Pancreas (tissue), 10 donors: ENCODE results near the gene KIAA1755. TPM values are rescaled to one million over a fixed set of nuclear protein-coding genes. Genes with fewer than 3 reads are reported as not detected.
A peak's percentile ranks its signal among the peaks of the same experiment; 100 is the strongest.
"Not testable (repeated sequence)": the region's sequence is repeated elsewhere in the genome, so short reads cannot be mapped to it uniquely, and the experiment has no call there.

Source experiments
- ATAC-seq, 4 donors: fragments of 200-7000 bp; cut with Tn5 transposase; one replicate each; pipeline versions ENCODE4 v1.8.0 to v1.9.1; 2020; ENCODE audit warnings: mild to moderate bottlenecking in 4 of 4, moderate library complexity in 4 of 4
- DNase-seq, 6 donors: peaks; one replicate each; pipeline ENCODE4 v3.0.0-alpha.2; 2020
- FAIRE-seq: peaks from 2 replicates; lab custom pipeline; 2012; peaks lifted over from hg19 to GRCh38; lab: Jason Lieb, UNC
- H3K27ac ChIP-seq, 4 donors: fragments of 200-600 bp; sonication (generic); 1 replicate in 3 of 4; 2 replicates in 1 of 4; pipeline versions ENCODE4 v1.5.0 to v1.8.0; 2020
- H3K27me3 ChIP-seq, 4 donors: fragments of 200-600 bp; one replicate each; pipeline ENCODE4 v1.8.0; 2021
- H3K36me3 ChIP-seq, 3 donors: fragments of 200-600 bp; sonication (generic) in 1 of 3; one replicate each; pipeline versions ENCODE4 v1.5.0 to v1.8.0; 2020 to 2021
- H3K4me1 ChIP-seq, 3 donors: fragments of 200-600 bp; one replicate each; pipeline ENCODE4 v1.8.0; 2021
- H3K4me3 ChIP-seq, 4 donors: fragments of 200-600 bp; sonication (generic) in 2 of 4; one replicate each; pipeline versions ENCODE4 v1.5.0 to v1.8.0; 2020 to 2021
- H3K9me3 ChIP-seq, 4 donors: fragments of 200-600 bp; one replicate each; pipeline ENCODE4 v1.8.0; 2021
- CTCF ChIP-seq, 4 donors: fragments of 200-600 bp; sonication (generic) in 3 of 4; IDR thresholded peaks; one replicate each; pipeline versions ENCODE4 v1.5.0 to v1.8.0; 2021; ENCODE audit warnings: antibody characterized with exemption in 4 of 4
- WGBS, 2 donors: extraction: QIAGEN DNeasy Blood & Tissue Kit; methylation state at CpG; one replicate each; pipeline ENCODE4 v1.1.7; 2013; 5-methylcytosine and 5-hydroxymethylcytosine counted together
- intact Hi-C, 3 donors: fragments of 100-400 bp; cut with DNase I; formaldehyde crosslinking; loops; one replicate each; pipeline versions ENCODE4 v1.11.1 to v1.14.2; 2022
- polyA plus RNA-seq, 2 donors: library from polyadenylated mRNA; stranded (reverse); fragments of 200-250 nt; gene quantifications; one replicate each; pipeline ENCODE4 v1.2.3, GENCODE V29; 2013
- total RNA-seq, 6 donors: library from RNA; stranded (reverse); fragmentation: NEBNext Ultra II Directional in 4 of 6; extraction: Animal tissue kit (Norgen Biotek cat#: 25700) in 4 of 6; gene quantifications; one replicate each; pipeline versions ENCODE4 v1.2.1 to v1.2.4, GENCODE V29; 2021 to 2023
- donor health status: healthy with polysubstance abuse.
- donor health status: DM: no; HTN: no; CAD: no; lungs with moderate emphysema.
- donor health status: DM: no; HTN: no; CAD: no.
- donor health status: control.
- donor health status: control.
- donor health status: Bipolar disorder and iron deficiency.
- donor health status: DM: yes; HTN: yes; CAD: no.
- donor health status: DM: no; HTN: no; CAD: no.
- donor health status: DM: no; HTN: no; CAD: no.
- donor health status: DM: yes; HTN: yes; CAD: no.

The KIAA1755 gene
- total and polyA plus RNA-seq, 8 donors: 0.24 to 2.5 (median 0.96) TPM

GRCh38 chr20:38256966-38257365, 3.6 kb downstream of the KIAA1755 start:
- H3K4me3 ChIP-seq: no peak overlapping the region
- no peak overlapping the region for H3K27ac ChIP-seq
- ATAC-seq (no peak), FAIRE-seq (no peak), DNase-seq (no peak)
- no peak for TF ChIP-seq CTCF (IDR thresholded peaks at IDR 0.05)
- 55 to 59% methylated on average over 2 of the region's 2 CpGs for WGBS, 2 donors
- H3K9me3 ChIP-seq: no peaks in the 10 kb centered on the region
- H3K4me1 ChIP-seq: no peaks in the 10 kb centered on the region
- intact Hi-C loops: no loop called here
- H3K27me3 ChIP-seq: peaks cover 0 to 11% (median 0%) of the 10 kb centered on the region in 4 donors
- no peaks in the 10 kb centered on the region for H3K36me3 ChIP-seq

GRCh38 chr20:38256021-38256420, 4.5 kb downstream of the KIAA1755 start:
- ATAC-seq (no peak), DNase-seq (no peak), FAIRE-seq (no peak)
- no peaks in the 10 kb centered on the region for H3K36me3 ChIP-seq
- H3K4me3 ChIP-seq: no peak overlapping the region
- WGBS, 2 donors: 68 to 69% methylated on average over 4 of the region's 4 CpGs
- no peak overlapping the region for H3K27ac ChIP-seq
- H3K9me3 ChIP-seq: no peaks in the 10 kb centered on the region
- no peak for TF ChIP-seq CTCF (IDR thresholded peaks at IDR 0.05)
- H3K27me3 ChIP-seq: peaks cover 0 to 11% (median 0%) of the 10 kb centered on the region in 4 donors
- intact Hi-C loops: no loop called here
- H3K4me1 ChIP-seq: no peaks in the 10 kb centered on the region

GRCh38 chr20:38255393-38255792, 5.1 kb downstream of the KIAA1755 start:
- ATAC-seq (peak in 1 of 4 donors; percentile 48), FAIRE-seq (no peak), DNase-seq (no peak)
- TF ChIP-seq CTCF (IDR thresholded peaks at IDR 0.05): no peak
- no peaks in the 10 kb centered on the region for H3K4me1 ChIP-seq
- no peak overlapping the region for H3K4me3 ChIP-seq
- intact Hi-C loops: no loop called here
- H3K27ac ChIP-seq: no peak overlapping the region
- H3K9me3 ChIP-seq: no peaks in the 10 kb centered on the region
- no peaks in the 10 kb centered on the region for H3K36me3 ChIP-seq
- peaks cover 0 to 10% (median 0%) of the 10 kb centered on the region in 4 donors for H3K27me3 ChIP-seq
- 73 to 86% methylated on average over 5 of the region's 5 CpGs for WGBS, 2 donors

GRCh38 chr20:38254621-38255020, 5.9 kb downstream of the KIAA1755 start:
- H3K36me3 ChIP-seq, H3K27me3 ChIP-seq, ATAC-seq, H3K4me1 ChIP-seq, H3K9me3 ChIP-seq, intact Hi-C loops, H3K4me3 ChIP-seq, FAIRE-seq, DNase-seq, H3K27ac ChIP-seq: not testable (repeated sequence)
- WGBS, 2 donors: 81 to 85% methylated on average over 4 of the region's 4 CpGs

- Histone ChIP-seq H3K4me1 (no peaks in the 10 kb centered on the region), H3K4me3 (no peak overlapping the region), H3K27me3 (peaks cover 0 to 2% (median 0%) of the 10 kb centered on the region in 4 donors), H3K9me3 (no peaks in the 10 kb centered on the region), H3K27ac (no peak overlapping the region), H3K36me3 (no peaks in the 10 kb centered on the region)
- no peak for FAIRE-seq
- no peak for TF ChIP-seq CTCF (IDR thresholded peaks at IDR 0.05)
- no peak for DNase-seq
- ATAC-seq: no peak
- 77 to 81% methylated on average over 6 of the region's 6 CpGs for WGBS, 2 donors
- intact Hi-C loops: no loop called here
Observed at GRCh38 chr20:38253571-38253970, 7.0 kb downstream of the KIAA1755 start.
